H9 (cell line): Measurements from ENCODE around the gene CDC42EP1. TPM values are rescaled to one million over a fixed set of nuclear protein-coding genes. Genes with fewer than 3 reads are reported as not detected.

Experiments
- DNase-seq: peaks from one replicate; pipeline ENCODE4 v3.0.0-alpha.2; 2017
- H2AFZ ChIP-seq: one replicate; pipeline ENCODE4 v1.6.1; 2013; ENCODE audit warnings: mild to moderate bottlenecking, low read length, control low read depth, moderate library complexity
- H2AK5ac ChIP-seq: 2 replicates; pipeline ENCODE4 v1.6.1; 2013; ENCODE audit warnings: low read length, control low read depth, mixed read lengths; ENCODE audit not compliant: insufficient read length
- H2BK120ac ChIP-seq: one replicate; pipeline ENCODE4 v1.6.1; 2013; ENCODE audit warnings: low read depth, mild to moderate bottlenecking, low read length, control low read depth, inconsistent platforms; ENCODE audit not compliant: poor library complexity, severe bottlenecking
- H2BK12ac ChIP-seq: 2 replicates; pipeline ENCODE4 v1.6.1; 2013; ENCODE audit warnings: low read length, control low read depth, mixed read lengths, low read depth; ENCODE audit not compliant: insufficient read length
- H2BK15ac ChIP-seq: 2 replicates; pipeline ENCODE4 v1.6.1; 2013; ENCODE audit warnings: low read depth, low read length, control low read depth
- H2BK20ac ChIP-seq: one replicate; pipeline ENCODE4 v1.6.1; 2013; ENCODE audit warnings: low read depth, mild to moderate bottlenecking, low read length, control low read depth, inconsistent platforms; ENCODE audit not compliant: poor library complexity, severe bottlenecking
- H2BK5ac ChIP-seq: 2 replicates; pipeline ENCODE4 v1.6.1; 2013; ENCODE audit warnings: low read length, control low read depth, mixed read lengths; ENCODE audit not compliant: insufficient read length
- H3K14ac ChIP-seq: 2 replicates; pipeline ENCODE4 v1.6.1; 2013; ENCODE audit warnings: low read length, control low read depth; ENCODE audit not compliant: insufficient read depth
- H3K18ac ChIP-seq: 2 replicates; pipeline ENCODE4 v1.6.1; 2013; ENCODE audit warnings: low read depth, mild to moderate bottlenecking, mixed read lengths, low read length, control low read depth; ENCODE audit not compliant: insufficient read length
- H3K23ac ChIP-seq: 2 replicates; pipeline ENCODE4 v1.6.1; 2013; ENCODE audit warnings: low read length, control low read depth, mixed read lengths, low read depth; ENCODE audit not compliant: insufficient read length
- H3K23me2 ChIP-seq: 2 replicates; pipeline ENCODE4 v1.6.1; 2013; ENCODE audit warnings: low read depth, mild to moderate bottlenecking, mixed read lengths, low read length, control low read depth; ENCODE audit not compliant: insufficient read length, poor library complexity, severe bottlenecking
- H3K27ac ChIP-seq: 2 replicates; pipeline ENCODE4 v1.5.1; 2013; ENCODE audit warnings: low read length, control low read depth, mixed read lengths, low read depth; ENCODE audit not compliant: insufficient read length
- H3K27me3 ChIP-seq: 2 replicates; pipeline ENCODE4 v1.6.1; 2013; ENCODE audit warnings: low read length, control low read depth, inconsistent platforms; ENCODE audit not compliant: insufficient read depth
- H3K4ac ChIP-seq: 2 replicates; pipeline ENCODE4 v1.6.1; 2013; ENCODE audit warnings: low read depth, mild to moderate bottlenecking, control low read depth, inconsistent platforms, low read length, moderate library complexity
- H3K4me1 ChIP-seq: 2 replicates; pipeline ENCODE4 v1.6.1; 2013; ENCODE audit warnings: low read length, control low read depth, inconsistent platforms; ENCODE audit not compliant: insufficient read depth
- H3K4me2 ChIP-seq: 2 replicates; pipeline ENCODE4 v1.6.1; 2013; ENCODE audit warnings: low read length, control low read depth, mixed read lengths; ENCODE audit not compliant: insufficient read length, insufficient read depth
- H3K56ac ChIP-seq: 2 replicates; pipeline ENCODE4 v1.6.1; 2013; ENCODE audit warnings: low read depth, mild to moderate bottlenecking, mixed read lengths, low read length, control low read depth; ENCODE audit not compliant: insufficient read length
- H3K79me1 ChIP-seq: 2 replicates; pipeline ENCODE4 v1.6.1; 2013; ENCODE audit warnings: low read depth, mild to moderate bottlenecking, moderate library complexity, low read length, control low read depth, inconsistent platforms; ENCODE audit not compliant: insufficient read depth, poor library complexity, severe bottlenecking
- H3K79me2 ChIP-seq: 2 replicates; pipeline ENCODE4 v1.6.1; 2013; ENCODE audit warnings: low read length, control low read depth, inconsistent platforms; ENCODE audit not compliant: insufficient read depth
- H3K9ac ChIP-seq: 2 replicates; pipeline ENCODE4 v1.6.1; 2013; ENCODE audit warnings: low read length, control low read depth, mixed read lengths; ENCODE audit not compliant: insufficient read length; ENCODE audit errors: extremely low read depth
- H3K9me3 ChIP-seq: one replicate; pipeline ENCODE4 v1.6.1; 2013; ENCODE audit warnings: low read depth, low read length, inconsistent platforms; ENCODE audit not compliant: control insufficient read depth
- H3T11ph ChIP-seq: one replicate; pipeline ENCODE4 v1.6.1; 2013; ENCODE audit warnings: mild to moderate bottlenecking, low read length, control low read depth, inconsistent platforms
- H4K20me1 ChIP-seq: one replicate; pipeline ENCODE4 v1.6.1; 2013; ENCODE audit not compliant: control insufficient read depth, insufficient read length, insufficient read depth
- H4K5ac ChIP-seq: 2 replicates; pipeline ENCODE4 v1.6.1; 2013; ENCODE audit warnings: low read depth, mild to moderate bottlenecking, mixed read lengths, low read length, control low read depth; ENCODE audit not compliant: insufficient read length
- H4K8ac ChIP-seq: replicated peaks from 2 replicates; pipeline ENCODE4 v1.6.1; 2013; ENCODE audit warnings: low read length, control low read depth, mixed read lengths, low read depth; ENCODE audit not compliant: insufficient read length
- H4K91ac ChIP-seq: 2 replicates; pipeline ENCODE4 v1.6.1; 2013; ENCODE audit warnings: low read depth, mild to moderate bottlenecking, moderate library complexity, mixed read lengths, low read length, control low read depth; ENCODE audit not compliant: insufficient read length
- H3K27ac Mint-ChIP-seq, 3 experiments: 2 replicates in 2 of 3; 3 replicates in 1 of 3; pipeline ENCODE4 v1.8.0; 2020 to 2021; ENCODE audit warnings: mixed read lengths in 3 of 3, mild to moderate bottlenecking in 1 of 3, moderate library complexity in 1 of 3
- H3K27me3 Mint-ChIP-seq: 2 replicates; pipeline ENCODE4 v1.8.0; 2021; ENCODE audit warnings: low read depth, mild to moderate bottlenecking, moderate library complexity, mixed read lengths
- H3K36me3 Mint-ChIP-seq, 3 experiments: 2 replicates in 2 of 3; 3 replicates in 1 of 3; pipeline ENCODE4 v1.8.0; 2020 to 2021; ENCODE audit warnings: low read depth in 3 of 3, mixed read lengths in 3 of 3; ENCODE audit not compliant: insufficient read depth in 1 of 3
- H3K4me1 Mint-ChIP-seq, 2 experiments: 2 replicates each; pipeline ENCODE4 v1.8.0; 2020; ENCODE audit warnings: mixed read lengths in 2 of 2
- H3K4me3 Mint-ChIP-seq, 2 experiments: 2 replicates in 1 of 2; 3 replicates in 1 of 2; pipeline ENCODE4 v1.8.0; 2020 to 2021; ENCODE audit warnings: mild to moderate bottlenecking in 2 of 2, mixed read lengths in 2 of 2, moderate library complexity in 1 of 2
- H3K9me3 Mint-ChIP-seq, 2 experiments: 2 replicates in 1 of 2; 3 replicates in 1 of 2; pipeline ENCODE4 v1.8.0; 2020; ENCODE audit warnings: mild to moderate bottlenecking in 2 of 2, mixed read lengths in 2 of 2, moderate library complexity in 1 of 2
- WGBS: extraction: QIAGEN DNeasy Blood & Tissue Kit; methylation state at CpG from one replicate; pipeline ENCODE4 v1.1.7; 2013; ENCODE audit warnings: missing lambda C conversion rate, low lambda C conversion rate, mixed read lengths; ENCODE audit not compliant: insufficient read length; ENCODE audit errors: extremely low coverage; 5-methylcytosine and 5-hydroxymethylcytosine counted together
- total RNA-seq: library from RNA; stranded (reverse); gene quantifications from 2 replicates; pipeline ENCODE4 v1.2.1, GENCODE V29; 2021
- TF ChIP-seq, protein P1 (sequence below): fragments of 200-600 bp; sonication (generic); conservative IDR thresholded peaks from 3 replicates; pipeline ENCODE4 v1.8.0; 2021; ENCODE audit warnings: antibody characterized with exemption, mild to moderate bottlenecking

The CDC42EP1 gene
- total RNA-seq, 1 experiment from 2014 or later: 23.0 TPM

DNA sequence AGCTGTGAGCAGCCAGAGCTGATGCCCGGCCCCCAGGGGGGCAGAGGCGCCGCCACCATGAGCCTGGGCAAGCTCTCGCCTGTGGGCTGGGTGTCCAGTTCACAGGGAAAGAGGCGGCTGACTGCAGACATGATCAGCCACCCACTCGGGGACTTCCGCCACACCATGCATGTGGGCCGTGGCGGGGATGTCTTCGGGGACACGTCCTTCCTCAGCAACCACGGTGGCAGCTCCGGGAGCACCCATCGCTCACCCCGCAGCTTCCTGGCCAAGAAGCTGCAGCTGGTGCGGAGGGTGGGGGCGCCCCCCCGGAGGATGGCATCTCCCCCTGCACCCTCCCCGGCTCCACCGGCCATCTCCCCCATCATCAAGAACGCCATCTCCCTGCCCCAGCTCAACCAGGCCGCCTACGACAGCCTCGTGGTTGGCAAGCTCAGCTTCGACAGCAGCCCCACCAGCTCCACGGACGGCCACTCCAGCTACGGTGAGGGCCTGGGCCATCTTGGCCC, 6.1 kb downstream of the CDC42EP1 start:
- Histone ChIP-seq H3K9me3 (no peaks in the 10 kb centered on the region), H2BK12ac (no peak overlapping the region), H4K20me1 (no peaks in the 10 kb centered on the region), H3K27me3 (no peaks in the 10 kb centered on the region; the same call in 1 of the 2 replicates), H3K27ac (no peak overlapping the region), H3K4me2 (no peak overlapping the region), H3K23ac (no peak overlapping the region), H3T11ph (no peak overlapping the region), H2BK120ac (no peak overlapping the region), H2BK5ac (no peak overlapping the region), H3K23me2 (peaks cover 3% of the 10 kb centered on the region), H2AK5ac (no peak overlapping the region), H4K91ac (no peak overlapping the region), H3K14ac (no peak overlapping the region), H2BK20ac (no peak overlapping the region), H2BK15ac (no peak overlapping the region), H3K4ac (no peak overlapping the region), H2AFZ (no peak overlapping the region), H4K5ac (no peak overlapping the region), H3K4me1 (peaks cover 8% of the 10 kb centered on the region), H3K79me2 (no peaks in the 10 kb centered on the region; the same call in 1 of the 2 replicates), H4K8ac (no peak overlapping the region), H3K9ac (no peak overlapping the region), H3K18ac (no peak overlapping the region), H3K79me1 (no peaks in the 10 kb centered on the region), H3K56ac (no peak overlapping the region)
- Mint-ChIP-seq H3K27me3 (peaks cover 7% of the 10 kb centered on the region), H3K4me3 (no peak overlapping the region), H3K27ac (no peak overlapping the region), H3K4me1 (peaks cover 45 to 56% of the 10 kb centered on the region in 2 experiments), H3K36me3 (peaks cover 0 to 12% (median 2%) of the 10 kb centered on the region in 3 experiments; a peak in 4 of 7 replicates), H3K9me3 (no peaks in the 10 kb centered on the region; a peak in 1 of 5 replicates)
- TF ChIP-seq, protein P1, sequence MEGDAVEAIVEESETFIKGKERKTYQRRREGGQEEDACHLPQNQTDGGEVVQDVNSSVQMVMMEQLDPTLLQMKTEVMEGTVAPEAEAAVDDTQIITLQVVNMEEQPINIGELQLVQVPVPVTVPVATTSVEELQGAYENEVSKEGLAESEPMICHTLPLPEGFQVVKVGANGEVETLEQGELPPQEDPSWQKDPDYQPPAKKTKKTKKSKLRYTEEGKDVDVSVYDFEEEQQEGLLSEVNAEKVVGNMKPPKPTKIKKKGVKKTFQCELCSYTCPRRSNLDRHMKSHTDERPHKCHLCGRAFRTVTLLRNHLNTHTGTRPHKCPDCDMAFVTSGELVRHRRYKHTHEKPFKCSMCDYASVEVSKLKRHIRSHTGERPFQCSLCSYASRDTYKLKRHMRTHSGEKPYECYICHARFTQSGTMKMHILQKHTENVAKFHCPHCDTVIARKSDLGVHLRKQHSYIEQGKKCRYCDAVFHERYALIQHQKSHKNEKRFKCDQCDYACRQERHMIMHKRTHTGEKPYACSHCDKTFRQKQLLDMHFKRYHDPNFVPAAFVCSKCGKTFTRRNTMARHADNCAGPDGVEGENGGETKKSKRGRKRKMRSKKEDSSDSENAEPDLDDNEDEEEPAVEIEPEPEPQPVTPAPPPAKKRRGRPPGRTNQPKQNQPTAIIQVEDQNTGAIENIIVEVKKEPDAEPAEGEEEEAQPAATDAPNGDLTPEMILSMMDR: no peak
- peak; percentile 28 for DNase-seq
- WGBS: no CpG with 5 or more reads among the region's 28 CpGs
